HG03175 (cell line): ENCODE measurements around the gene OPRPN.

Experiments
- ATAC-seq: cut with Tn5 transposase; IDR thresholded peaks from one replicate; pipeline ENCODE4 v1.9.1; 2021; ENCODE audit warnings: mild to moderate bottlenecking, moderate library complexity; ENCODE audit not compliant: unreplicated experiment

OPRPN gene, protein sequence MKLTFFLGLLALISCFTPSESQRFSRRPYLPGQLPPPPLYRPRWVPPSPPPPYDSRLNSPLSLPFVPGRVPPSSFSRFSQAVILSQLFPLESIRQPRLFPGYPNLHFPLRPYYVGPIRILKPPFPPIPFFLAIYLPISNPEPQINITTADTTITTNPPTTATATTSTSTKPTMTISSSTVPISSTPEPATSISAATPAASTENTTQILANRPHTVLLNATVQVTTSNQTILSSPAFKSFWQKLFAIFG

DNA sequence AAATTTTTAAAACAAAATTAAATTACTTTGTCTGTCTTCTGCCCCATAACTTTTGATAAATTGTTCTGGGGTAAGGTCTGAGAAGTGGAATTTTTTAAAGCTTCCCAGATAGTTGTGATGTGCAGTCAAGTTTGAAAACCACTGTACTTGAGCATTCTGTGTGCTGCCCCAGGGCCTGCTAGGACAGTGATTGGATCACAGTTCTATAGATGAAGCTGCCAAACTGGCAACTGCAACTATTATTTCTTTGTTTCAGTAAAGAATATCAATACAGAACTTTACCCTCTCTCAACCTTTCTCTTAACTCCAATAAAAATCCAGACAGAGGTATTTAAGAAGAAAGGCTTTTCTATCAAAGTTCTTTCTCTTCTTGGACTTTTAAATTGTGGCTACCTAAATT is at the start of gene OPRPN:
TSS of gene OPRPN (plus strand) at position 361 of the 400 bp plus-strand sequence. CDS start 1,346 bp downstream, outside the sequence.
- no peak for ATAC-seq

DNA sequence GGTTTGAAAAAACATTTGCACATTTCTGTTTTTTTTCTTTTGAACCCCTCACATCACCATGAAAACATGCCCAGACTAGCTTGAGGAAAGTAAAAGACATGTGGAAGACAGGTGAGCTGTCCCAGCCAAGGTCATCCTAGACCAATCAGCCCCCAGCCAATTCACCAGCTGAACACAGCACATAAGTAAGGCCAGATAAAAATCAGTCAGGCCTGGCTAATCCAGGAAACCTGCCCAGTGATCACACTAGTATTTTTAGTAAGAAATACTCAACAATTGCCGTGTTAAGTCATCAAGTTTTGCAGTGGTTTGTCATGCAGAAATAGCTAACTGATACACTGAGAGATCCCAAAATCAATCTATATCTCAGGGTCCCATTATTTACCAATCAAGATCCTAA is 41.6 kb upstream of the OPRPN start:
- ATAC-seq: no peak

DNA sequence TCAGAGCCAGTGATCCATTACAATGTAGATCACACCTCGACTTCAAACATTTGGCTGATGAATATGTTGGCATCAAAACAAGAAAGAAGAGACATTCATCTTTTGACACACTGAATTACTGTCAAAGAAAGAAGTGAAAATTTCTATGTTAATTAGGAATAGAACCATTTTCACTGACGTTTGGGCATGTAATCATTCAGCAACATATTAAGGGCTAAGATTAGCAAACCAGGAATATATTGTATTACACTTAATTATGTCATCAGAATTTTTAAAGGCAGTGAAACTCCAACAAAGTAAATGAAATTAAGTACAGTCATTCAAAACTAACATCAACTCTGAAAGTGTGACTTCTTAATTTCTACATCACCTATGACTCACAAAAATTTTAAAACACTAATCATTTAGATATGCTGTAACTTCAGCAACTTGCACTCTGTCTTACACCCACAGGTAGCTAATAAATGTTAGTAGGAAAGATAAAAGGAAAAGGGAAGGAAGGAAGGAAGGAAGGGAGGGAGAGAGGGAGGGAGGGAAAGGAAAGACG is 38.6 kb upstream of the OPRPN start:
- no peak for ATAC-seq

DNA sequence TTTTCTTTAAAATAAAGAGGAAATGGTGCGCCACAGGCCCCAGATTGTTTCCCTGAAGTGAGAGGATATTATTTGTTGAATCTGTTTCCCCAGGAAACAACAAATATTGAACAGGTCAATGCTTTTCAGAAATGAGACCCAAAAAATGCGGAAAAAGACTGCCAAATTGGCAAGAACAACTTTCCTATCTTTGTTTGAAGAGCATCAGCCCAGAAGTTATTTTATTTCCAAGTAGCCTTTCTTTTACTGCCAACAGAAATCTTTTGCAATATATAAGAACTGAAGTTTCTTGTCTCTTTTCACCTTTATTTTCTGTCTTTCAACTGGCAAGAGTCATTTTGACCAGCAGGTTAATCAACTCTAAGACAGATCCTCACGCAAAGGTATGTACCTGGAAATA is 37.3 kb upstream of the OPRPN start, which contains the start of gene SMR3A:
TSS of gene SMR3A (plus strand) at position 301 of the 400 bp plus-strand sequence. CDS start 1,356 bp downstream, outside the sequence.
- no peak for ATAC-seq

DNA sequence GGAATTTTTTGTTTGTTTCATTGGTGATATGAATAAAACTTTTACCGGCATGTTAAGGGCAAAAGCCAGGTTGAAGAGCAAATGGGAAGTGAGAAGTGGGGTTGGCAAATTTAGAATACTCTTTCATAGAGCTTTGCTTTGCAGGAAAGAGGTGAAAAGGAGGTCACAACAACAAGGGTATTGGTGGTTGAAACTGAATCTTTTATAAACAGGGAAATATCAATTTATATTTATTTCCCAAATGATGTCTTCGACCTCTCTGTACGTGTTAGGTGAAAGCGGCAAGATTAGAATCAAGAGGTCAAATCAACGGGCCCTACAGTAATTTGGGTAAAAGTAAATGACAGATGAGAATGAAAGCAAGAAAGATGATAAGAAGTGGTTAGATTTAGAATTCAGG is 33.7 kb upstream of the OPRPN start:
- no peak for ATAC-seq

DNA sequence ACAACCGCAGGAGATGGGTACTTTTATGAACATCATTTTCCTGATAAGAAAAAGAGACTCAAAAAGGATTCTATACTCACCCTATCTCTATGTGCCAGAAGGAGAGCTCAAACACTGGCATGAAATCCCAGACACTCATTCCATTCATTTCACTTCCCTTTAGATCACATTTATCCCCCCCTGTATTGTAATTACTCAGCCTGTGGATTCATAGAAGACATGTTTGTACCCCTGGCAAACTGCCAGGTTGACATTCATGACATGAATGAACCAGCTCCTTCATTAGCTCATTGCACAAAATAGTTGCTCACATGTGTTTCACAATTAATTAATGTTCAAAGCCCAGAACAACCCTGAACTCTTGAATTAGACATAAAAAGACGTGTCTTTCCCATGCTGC is 32.3 kb upstream of the OPRPN start:
- ATAC-seq: no peak

DNA sequence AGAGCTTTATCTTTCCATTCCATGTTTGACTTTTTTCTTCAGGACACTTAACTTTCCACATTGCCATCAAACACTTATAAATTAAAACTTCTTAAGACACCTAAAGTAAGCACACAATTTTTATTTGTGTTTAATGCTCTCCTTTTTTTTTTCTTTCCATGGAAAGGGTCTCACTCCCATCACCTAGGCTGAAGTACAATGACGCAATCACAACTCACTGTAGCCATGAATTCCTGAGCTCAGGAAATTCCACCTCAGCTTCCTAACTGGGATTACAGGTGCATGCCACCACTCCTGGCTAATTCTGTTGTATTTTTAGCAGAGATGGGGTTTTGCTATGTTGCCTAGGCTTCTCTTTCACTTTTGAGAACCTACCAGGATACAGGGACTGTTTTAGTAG is 29.9 kb upstream of the OPRPN start:
- no peak for ATAC-seq

DNA sequence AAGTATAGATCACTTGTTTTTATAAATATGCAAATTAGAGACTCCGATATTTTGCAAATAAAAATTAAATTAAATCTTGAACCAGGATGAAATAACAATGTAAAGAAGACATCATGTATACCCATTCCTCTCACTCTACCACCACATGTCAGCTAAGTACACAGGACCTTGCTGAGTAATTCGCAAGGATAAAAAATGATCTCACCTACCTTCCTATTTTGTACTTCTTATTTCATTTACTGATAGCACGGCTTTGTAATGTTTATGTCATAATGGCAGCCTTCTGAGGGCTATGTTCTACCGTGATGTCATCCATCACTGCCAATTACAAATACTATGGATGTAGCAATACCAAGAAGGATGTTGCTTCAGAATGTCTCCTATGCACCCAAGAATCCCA is 25.8 kb upstream of the OPRPN start:
- no peak for ATAC-seq

DNA sequence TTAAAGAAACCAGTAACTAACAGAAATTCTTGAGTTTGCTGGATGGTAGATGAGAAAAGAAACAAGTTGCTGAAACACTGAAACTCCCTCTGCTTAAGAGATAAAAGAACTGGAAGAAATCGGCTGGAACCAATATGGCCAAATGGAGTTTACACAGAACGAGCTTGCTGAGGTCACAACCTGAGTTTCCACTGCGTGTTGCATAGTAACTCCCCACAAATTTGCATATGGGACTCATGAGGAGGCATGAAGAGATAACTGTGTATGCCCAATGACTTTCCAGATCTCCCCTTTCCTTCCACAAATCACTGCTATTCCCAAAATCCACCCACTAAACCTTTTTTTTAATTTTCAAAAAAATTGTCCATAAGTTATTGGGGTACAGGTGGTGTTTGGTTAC is 25.0 kb upstream of the OPRPN start:
- ATAC-seq: no peak

DNA sequence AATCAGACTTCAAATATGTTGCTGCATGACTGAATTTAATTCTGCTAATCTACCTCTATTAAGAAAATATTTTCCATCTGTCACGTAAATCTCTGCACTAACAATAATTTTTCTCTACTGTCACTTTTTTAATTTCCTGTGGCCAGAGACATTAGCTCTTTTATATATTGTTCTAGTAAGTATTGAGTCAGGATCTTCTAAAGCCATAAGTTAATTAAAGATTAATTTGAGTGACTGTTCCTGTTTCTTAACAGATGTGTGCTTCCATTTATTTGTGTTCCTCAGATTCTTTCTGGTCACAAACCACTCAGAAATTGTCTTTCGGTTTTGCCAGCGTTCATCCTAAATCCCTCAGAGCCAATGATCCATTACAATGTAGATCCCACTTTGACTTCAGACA is 17.2 kb upstream of the OPRPN start:
- no peak for ATAC-seq

DNA sequence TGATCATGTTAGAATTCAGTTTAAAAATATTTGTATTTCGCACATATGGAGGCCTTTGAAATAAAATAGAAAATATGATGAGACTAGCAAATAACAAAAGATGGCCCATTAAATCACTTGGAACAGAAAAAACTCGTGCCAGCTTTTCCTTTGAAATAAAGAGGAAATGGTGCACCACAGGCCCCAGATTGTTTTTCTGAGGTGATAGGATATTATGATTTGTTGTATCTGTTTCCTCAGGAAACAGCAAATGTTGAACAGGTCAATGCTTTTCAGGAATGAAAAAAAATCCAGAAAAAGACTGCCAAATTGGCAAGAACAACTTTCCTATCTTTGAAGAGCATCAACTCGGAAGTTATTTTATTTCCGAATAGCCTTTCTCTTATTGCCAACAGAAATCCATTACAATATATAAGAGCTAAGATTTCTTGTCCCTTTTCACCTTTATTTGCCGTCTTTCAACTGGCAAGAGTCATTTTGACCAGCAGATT is 15.0 kb upstream of the OPRPN start, which contains the start of gene SMR3B:
TSS of gene SMR3B (plus strand) at position 441 of the 491 bp plus-strand sequence. CDS start 1,380 bp downstream, outside the sequence.
- ATAC-seq: no peak

DNA sequence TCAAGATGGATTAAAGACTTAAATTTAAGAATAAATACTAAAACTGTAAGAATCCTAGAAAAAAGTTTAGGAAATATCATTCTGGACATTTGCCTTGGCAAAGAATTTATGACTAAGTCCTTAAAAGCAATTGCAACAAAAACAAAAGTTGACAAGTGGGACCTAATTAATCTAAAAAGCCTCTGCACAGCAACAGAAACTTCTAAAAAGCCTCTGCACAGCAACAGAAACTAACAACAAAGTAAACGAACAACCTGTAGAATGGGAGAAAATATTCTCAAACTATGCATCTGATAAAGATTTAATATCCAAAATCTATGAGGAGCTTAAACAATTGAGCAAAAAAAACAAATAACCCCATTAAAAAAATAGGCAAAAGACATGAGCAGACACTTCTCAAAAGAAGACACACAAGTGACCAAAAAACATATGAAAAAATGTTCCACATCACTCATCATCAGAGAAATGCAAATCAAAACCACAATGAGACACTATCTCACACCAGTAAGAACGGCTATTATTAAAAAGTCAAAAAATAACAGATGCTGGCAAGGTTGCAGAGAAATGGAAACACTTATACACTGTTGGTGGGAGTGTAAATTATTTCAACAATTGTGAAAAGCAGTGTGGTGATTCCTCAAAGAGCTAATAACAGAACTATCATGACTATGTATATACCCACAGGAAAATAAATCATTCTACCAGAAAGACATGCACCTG is 5.5 kb upstream of the OPRPN start:
- peak; percentile 64 for ATAC-seq

DNA sequence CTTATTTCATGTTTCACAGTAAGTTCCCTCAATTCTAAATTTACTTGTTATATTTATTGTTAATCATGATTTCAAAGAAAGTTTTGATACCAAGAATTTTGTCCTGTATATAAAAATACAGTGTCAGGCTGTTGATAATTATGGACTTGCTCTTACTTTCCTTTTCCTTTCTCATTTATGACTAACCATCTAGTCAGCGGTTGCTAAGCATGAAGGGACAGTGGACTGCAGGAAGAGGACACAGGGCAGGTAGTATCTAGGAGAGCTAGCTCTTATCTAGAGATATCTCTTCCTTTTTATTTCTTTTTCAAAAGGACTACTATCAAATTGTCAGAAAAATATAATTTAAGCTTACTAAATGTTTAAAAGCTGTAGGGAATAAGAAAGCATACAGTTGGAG is 1.6 kb downstream of the OPRPN start:
- peak; percentile 86 for ATAC-seq

DNA sequence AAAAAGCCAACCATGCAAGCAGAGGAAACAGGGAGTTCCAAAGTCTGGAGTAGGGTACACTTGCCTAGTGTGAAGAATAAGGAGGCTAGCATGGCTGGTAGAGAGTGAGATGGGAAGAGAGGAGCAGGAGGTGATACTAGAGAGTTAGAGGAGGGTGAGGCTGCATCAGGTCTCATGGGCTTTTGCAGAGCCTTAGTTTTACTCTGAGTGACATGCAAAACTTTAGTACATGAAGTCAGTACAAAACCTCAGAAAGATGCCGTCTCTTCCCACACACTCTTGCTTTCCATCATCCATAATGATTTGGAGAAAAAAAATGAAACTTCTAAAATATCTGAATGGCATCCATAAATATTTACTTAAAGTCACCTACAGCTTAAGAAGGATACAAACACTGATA is 5.0 kb downstream of the OPRPN start:
- no peak for ATAC-seq

DNA sequence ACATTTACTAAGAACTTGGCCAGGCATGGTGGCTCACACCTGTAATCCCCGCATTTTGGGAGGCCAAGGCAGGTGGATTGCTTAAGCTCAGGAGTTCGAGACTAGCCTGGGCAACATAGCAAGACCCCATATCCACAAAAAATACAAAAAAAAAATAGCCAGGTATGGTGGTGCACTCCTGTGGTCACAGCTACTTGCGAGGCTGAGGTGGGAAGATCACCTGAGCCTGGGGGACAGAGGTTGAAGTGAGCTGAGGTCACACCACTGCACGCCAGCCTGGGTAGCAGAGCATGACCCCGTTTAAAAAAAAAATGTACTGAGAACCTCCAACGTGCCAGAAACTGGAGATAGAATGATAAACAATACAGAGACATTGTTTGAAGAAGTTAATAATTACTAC is 8.0 kb downstream of the OPRPN start:
- peak; percentile 48 for ATAC-seq

DNA sequence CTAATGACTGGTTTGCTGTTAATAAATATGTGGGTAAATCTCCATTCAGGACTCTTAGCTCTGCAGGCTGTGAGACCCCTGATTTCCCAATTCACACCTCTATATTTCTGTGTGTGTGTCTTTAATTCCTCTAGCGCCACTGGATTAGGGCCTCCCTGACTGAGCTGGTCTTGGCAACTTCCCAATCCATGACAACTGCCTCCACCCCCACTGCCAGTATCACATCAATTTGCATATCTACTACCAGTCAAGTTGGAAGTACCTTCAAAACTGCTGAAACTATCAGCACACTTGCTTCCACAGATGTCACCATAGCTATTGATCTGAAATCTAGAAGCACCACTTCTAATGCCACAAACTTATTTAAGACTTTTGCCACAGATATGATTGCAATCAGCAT is 27.6 kb downstream of the OPRPN start:
- ATAC-seq: no peak

DNA sequence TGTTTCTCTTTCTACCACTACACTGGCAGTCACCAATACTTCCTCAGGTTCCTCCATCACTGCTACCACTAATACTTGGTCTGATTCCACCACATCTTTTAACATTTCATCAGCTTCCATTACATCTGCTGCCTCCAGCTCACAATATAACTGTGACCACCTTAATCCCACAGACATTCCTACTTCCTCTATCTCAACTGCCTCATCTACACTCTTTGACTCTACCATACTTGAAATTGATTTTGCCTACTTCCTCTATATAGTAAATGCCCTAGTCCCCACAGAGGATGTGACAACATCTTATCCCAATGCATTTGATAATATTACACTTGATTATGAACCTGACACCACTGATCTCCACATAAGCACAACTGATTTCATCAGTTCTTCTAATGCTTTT is 29.0 kb downstream of the OPRPN start:
- ATAC-seq: peak; percentile 38

DNA sequence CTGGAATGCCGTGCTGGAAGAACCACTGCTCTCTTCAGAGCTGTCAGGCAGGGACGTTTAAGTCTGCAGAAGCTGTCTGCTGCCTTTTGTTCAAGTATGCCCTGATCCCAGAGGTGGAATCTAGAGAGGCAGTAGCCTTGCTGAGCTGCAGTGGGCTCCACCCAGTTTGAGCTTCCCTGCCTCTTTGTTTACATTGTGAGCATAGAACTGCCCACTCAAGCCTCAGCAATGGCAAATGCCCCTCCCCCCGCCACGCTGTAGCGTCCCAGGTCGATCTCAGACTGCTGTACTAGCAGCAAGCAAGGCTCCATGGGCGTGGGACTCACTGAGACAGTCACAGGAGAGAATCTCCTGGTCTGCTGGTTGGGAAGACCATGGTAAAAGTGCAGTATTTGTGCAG is 39.5 kb downstream of the OPRPN start:
- no peak for ATAC-seq

DNA sequence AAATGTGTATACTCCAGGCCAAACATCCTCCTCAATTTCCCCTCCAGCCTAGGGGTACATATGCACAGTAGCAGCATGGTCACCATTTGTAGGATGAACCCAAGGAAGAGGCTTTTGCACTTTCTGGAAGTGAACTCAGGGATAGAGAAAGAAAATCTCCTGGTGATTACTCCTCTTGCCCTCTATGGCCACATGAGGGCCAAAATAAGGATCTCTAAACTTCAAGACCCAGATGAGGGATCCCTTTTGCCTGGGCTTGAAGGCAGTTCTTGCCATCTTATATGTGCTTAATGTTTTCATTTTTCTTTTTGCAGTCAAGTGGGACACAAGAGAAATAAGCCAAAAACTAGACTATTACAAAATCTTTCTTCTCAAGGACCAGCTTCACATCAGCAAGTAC is 44.7 kb downstream of the OPRPN start:
- no peak for ATAC-seq

DNA sequence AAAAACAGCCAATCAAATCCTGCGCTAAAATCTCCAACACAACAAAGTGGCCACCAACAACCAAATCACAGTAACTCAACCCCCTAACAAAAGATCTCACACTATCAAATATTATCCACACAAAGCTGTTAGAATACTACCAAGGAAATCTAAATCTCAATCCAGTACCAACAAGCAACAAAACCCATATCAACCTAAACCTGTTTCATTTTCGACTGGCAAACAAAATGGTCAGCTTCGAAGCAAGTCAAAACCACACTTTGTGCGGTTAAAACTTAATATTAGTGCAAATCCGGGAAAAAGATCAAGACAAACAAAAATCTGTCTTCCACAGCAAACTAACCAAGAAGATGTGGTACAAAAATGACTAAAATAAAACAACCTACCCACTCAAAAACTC is 45.6 kb downstream of the OPRPN start:
- ATAC-seq: no peak

DNA sequence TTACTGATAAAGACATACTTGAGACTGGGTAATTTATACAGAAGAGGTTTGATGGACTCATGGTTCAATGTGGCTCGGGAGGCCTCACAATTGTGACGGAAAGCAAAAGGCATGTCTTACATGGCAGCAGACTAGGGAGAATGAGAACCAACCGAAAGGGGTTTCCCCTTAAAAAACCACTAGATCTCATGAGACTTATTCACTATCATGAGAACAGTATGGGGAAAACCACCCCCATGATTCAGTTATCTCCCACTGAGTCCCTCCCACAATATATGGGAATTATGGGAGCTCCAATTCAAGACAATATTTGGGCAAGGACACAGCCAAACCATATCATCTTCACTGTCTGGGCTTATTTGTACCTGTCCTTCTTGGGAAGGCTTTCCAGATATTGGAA is 51.5 kb downstream of the OPRPN start:
- no peak for ATAC-seq

DNA sequence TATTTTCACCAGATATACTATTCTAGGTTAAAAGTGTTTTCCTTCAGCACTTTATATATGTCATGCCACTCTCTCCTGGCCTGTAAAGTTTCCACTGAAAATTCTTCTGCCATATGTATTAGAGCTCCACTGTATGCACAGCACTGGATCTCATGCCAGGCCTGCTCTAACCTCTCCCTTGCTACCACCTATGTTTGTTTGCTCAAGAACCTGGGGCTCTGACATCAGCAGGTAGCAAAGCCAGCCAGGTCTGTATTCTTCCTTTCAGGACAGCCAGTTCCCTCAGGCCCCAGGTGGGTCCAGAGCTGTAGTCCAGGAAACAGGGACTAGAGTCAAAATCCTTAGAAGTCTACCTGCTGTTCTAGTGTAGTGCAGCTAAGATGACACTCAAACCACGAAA is 55.2 kb downstream of the OPRPN start:
- no peak for ATAC-seq
